ENCODE results near the gene NOS1AP.

Gene NOS1AP

GRCh38 chr1:162069334-162070093, at the start of gene NOS1AP:
Gene NOS1AP, plus strand, starts transcription at chr1:162069691. Its CDS starts 487 bp downstream, at chr1:162070178.
- no peak within 1 kb of the TSS for H3K27ac ChIP-seq (ENCODE audit: low read depth, low read length)
- H3K4me3 ChIP-seq (ENCODE audit: low read depth, low read length), result peak within 1 kb of the TSS; percentile 90
- H2AFZ ChIP-seq (ENCODE audit: low read length, unreplicated experiment), result peak within 1 kb of the TSS; percentile 98
- H3K79me2 ChIP-seq (ENCODE audit: control insufficient read depth, insufficient read depth, low read length, unreplicated experiment), result no peaks in the 10 kb centered on the region
- no peaks in the 10 kb centered on the region for H3K4me1 ChIP-seq (ENCODE audit: control insufficient read depth, insufficient read depth, low read length, unreplicated experiment)
- no peaks in the 10 kb centered on the region for H3K36me3 ChIP-seq (ENCODE audit: insufficient read depth, low read length)
- H3K27me3 ChIP-seq (ENCODE audit: insufficient read depth, low read length), result peaks cover 47% of the 10 kb centered on the region

- no peaks in the 10 kb centered on the region for H3K36me3 ChIP-seq (ENCODE audit: insufficient read depth, low read length)
- H3K27ac ChIP-seq (ENCODE audit: low read depth, low read length), result no peak overlapping the region
- H3K27me3 ChIP-seq (ENCODE audit: insufficient read depth, low read length), result no peaks in the 10 kb centered on the region
- H3K4me1 ChIP-seq (ENCODE audit: control insufficient read depth, insufficient read depth, low read length, unreplicated experiment), result peaks cover 34% of the 10 kb centered on the region
- H3K4me3 ChIP-seq (ENCODE audit: low read depth, low read length), result no peak overlapping the region
- no peaks in the 10 kb centered on the region for H3K79me2 ChIP-seq (ENCODE audit: control insufficient read depth, insufficient read depth, low read length, unreplicated experiment)
- H2AFZ ChIP-seq (ENCODE audit: low read length, unreplicated experiment), result no peak overlapping the region
Observed at GRCh38 chr1:162020150-162020549, 49.3 kb upstream of the NOS1AP start.

- no peak overlapping the region for H3K4me3 ChIP-seq (ENCODE audit: low read depth, low read length)
- peaks cover 34% of the 10 kb centered on the region for H3K4me1 ChIP-seq (ENCODE audit: control insufficient read depth, insufficient read depth, low read length, unreplicated experiment)
- no peaks in the 10 kb centered on the region for H3K27me3 ChIP-seq (ENCODE audit: insufficient read depth, low read length)
- no peak overlapping the region for H3K27ac ChIP-seq (ENCODE audit: low read depth, low read length)
- H2AFZ ChIP-seq (ENCODE audit: low read length, unreplicated experiment), result no peak overlapping the region
- no peaks in the 10 kb centered on the region for H3K36me3 ChIP-seq (ENCODE audit: insufficient read depth, low read length)
- H3K79me2 ChIP-seq (ENCODE audit: control insufficient read depth, insufficient read depth, low read length, unreplicated experiment), result no peaks in the 10 kb centered on the region
Observed at GRCh38 chr1:162021124-162021523, 48.4 kb upstream of the NOS1AP start.

DNA sequence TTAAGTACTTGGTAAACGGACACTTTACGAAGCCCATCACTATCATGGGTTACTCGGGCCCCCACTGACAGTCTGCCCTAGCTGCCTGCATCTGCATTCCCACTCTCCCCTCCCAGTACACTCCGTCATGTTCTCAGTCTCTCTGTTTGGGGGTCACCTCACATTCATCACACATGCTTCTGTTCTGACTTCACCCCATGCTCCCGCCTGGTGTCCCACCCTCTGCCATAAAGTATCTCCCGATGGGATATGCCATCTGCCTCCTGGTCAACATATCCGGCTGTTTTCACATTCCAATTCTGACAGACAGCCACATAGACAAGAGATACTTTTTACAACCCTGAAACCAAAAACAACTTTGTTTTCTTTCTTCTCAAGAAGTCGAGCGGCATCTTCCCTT, 46.9 kb upstream of the NOS1AP start:
- H3K4me1 ChIP-seq (ENCODE audit: control insufficient read depth, insufficient read depth, low read length, unreplicated experiment), result peaks cover 40% of the 10 kb centered on the region
- peak overlapping the region; percentile 94 for H3K4me3 ChIP-seq (ENCODE audit: low read depth, low read length)
- H2AFZ ChIP-seq (ENCODE audit: low read length, unreplicated experiment), result no peak overlapping the region
- no peak overlapping the region for H3K27ac ChIP-seq (ENCODE audit: low read depth, low read length)
- no peaks in the 10 kb centered on the region for H3K36me3 ChIP-seq (ENCODE audit: insufficient read depth, low read length)
- H3K27me3 ChIP-seq (ENCODE audit: insufficient read depth, low read length), result no peaks in the 10 kb centered on the region
- no peaks in the 10 kb centered on the region for H3K79me2 ChIP-seq (ENCODE audit: control insufficient read depth, insufficient read depth, low read length, unreplicated experiment)

DNA sequence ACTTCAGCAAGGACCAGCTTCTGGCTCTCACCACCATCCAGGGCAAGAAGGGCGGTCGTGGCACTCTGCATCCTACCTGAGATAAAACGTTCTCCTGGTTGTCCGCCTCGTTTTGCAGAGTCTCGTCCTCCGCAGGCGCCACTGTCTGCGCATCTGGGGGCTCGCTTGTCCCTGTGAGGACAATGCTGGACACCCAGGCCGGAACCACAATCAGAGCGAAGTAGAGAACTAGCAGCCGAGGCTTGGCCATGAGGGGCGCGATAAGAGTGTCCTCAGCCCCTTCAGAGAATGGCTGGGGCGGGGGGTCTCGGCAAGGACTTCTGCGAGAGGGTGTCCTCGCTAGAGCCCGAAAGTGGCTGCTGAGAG, 46.3 kb upstream of the NOS1AP start:
- Histone ChIP-seq H2AFZ (ENCODE audit: low read length, unreplicated experiment) (peak overlapping the region; percentile 91), H3K4me1 (ENCODE audit: control insufficient read depth, insufficient read depth, low read length, unreplicated experiment) (peaks cover 40% of the 10 kb centered on the region), H3K27ac (ENCODE audit: low read depth, low read length) (no peak overlapping the region), H3K27me3 (ENCODE audit: insufficient read depth, low read length) (no peaks in the 10 kb centered on the region), H3K36me3 (ENCODE audit: insufficient read depth, low read length) (no peaks in the 10 kb centered on the region), H3K4me3 (ENCODE audit: low read depth, low read length) (peak overlapping the region; percentile 94), H3K79me2 (ENCODE audit: control insufficient read depth, insufficient read depth, low read length, unreplicated experiment) (no peaks in the 10 kb centered on the region)

DNA sequence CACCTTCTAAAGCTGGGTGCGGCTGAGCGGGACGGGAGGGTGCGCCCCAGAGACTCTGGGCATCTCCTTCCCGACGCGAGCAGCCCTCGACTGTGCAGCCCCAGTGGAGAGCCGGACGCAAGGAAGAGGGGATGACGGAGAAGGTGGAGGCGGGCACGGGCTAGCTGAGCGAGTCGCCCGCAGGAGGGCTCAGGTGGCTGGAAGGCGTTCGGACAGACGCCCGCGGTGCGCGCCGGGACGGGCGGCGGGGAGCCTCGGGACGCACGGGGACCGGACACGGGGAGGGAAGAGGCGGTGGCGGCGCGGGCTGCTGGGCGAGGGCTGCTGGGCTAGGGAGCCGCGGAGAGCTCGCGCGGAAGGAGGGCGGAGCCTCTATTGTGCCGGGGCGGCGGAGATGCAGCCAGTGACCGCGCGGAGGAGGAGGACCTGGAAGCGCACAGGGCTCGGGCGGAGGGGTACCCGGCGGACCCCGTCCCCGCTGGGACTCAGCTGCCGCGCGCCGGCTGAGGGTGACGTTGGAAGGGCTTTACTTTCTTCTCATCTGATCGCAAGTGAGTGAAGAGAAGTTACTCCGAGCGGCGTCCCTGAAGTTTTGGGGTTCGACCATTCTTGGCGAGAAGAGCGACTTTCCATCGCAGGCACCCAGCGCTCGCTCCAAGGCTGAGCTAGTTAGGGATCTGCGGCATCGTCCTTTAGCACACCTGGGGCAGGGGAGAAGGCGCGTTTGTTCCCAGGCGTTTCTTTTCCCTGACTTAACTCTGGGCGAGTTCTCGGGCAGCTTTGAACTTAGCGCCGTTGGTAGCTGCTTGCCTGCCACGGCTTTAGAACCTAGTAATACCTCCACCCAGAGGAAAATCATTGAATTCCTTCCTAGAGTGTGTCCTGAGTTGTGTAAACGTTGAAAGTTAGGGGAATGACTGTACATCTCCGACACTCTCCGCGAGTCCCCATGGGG, 45.7 kb upstream of the NOS1AP start, which contains the start of gene OLFML2B:
TSS of gene OLFML2B (minus strand) at position 323 of the 955 bp plus-strand sequence. CDS start 439 bp downstream, outside the sequence.
- Histone ChIP-seq H3K27me3 (ENCODE audit: insufficient read depth, low read length) (no peaks in the 10 kb centered on the region), H2AFZ (ENCODE audit: low read length, unreplicated experiment) (peak within 1 kb of the TSS; percentile 91), H3K27ac (ENCODE audit: low read depth, low read length) (peak within 1 kb of the TSS; percentile 2; the same call in 1 of the 2 replicates), H3K79me2 (ENCODE audit: control insufficient read depth, insufficient read depth, low read length, unreplicated experiment) (no peaks in the 10 kb centered on the region), H3K4me1 (ENCODE audit: control insufficient read depth, insufficient read depth, low read length, unreplicated experiment) (peaks cover 34% of the 10 kb centered on the region), H3K36me3 (ENCODE audit: insufficient read depth, low read length) (no peaks in the 10 kb centered on the region), H3K4me3 (ENCODE audit: low read depth, low read length) (peak within 1 kb of the TSS; percentile 94)

DNA sequence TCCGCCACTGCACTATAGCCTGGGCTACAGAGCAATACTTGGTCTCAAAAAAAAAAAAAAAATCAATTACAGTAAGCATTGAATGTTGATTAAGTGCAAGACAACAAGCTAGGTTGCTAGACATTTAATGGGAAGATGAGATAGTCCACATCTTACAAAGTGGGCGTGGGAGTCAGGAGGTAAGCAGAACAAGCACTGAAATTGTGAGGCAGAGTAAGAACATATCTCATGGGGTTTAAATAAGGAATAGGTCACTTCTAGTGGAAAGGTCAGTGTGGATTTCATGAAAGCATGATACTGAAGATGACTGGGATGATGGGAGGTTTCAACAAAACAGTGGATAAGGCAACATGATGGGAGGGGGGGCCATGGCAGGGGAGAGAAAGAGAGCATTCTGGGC, 44.0 kb upstream of the NOS1AP start:
- Histone ChIP-seq H3K4me3 (ENCODE audit: low read depth, low read length) (no peak overlapping the region), H3K4me1 (ENCODE audit: control insufficient read depth, insufficient read depth, low read length, unreplicated experiment) (peaks cover 19% of the 10 kb centered on the region)

GRCh38 chr1:162026881-162027280, 42.6 kb upstream of the NOS1AP start:
- no peaks in the 10 kb centered on the region for H3K36me3 ChIP-seq (ENCODE audit: insufficient read depth, low read length)
- H3K4me1 ChIP-seq (ENCODE audit: control insufficient read depth, insufficient read depth, low read length, unreplicated experiment), result peaks cover 12% of the 10 kb centered on the region
- H3K4me3 ChIP-seq (ENCODE audit: low read depth, low read length), result no peak overlapping the region
- no peaks in the 10 kb centered on the region for H3K79me2 ChIP-seq (ENCODE audit: control insufficient read depth, insufficient read depth, low read length, unreplicated experiment)
- peak overlapping the region; percentile 80 for H3K27ac ChIP-seq (ENCODE audit: low read depth, low read length)
- H3K27me3 ChIP-seq (ENCODE audit: insufficient read depth, low read length), result no peaks in the 10 kb centered on the region
- peak overlapping the region; percentile 8 for H2AFZ ChIP-seq (ENCODE audit: low read length, unreplicated experiment)

More for the DNA sequence above, 44.0 kb upstream of the NOS1AP start:
- H2AFZ ChIP-seq (ENCODE audit: low read length, unreplicated experiment), result no peak overlapping the region
- H3K27ac ChIP-seq (ENCODE audit: low read depth, low read length), result no peak overlapping the region
- H3K79me2 ChIP-seq (ENCODE audit: control insufficient read depth, insufficient read depth, low read length, unreplicated experiment), result no peaks in the 10 kb centered on the region
- H3K27me3 ChIP-seq (ENCODE audit: insufficient read depth, low read length), result no peaks in the 10 kb centered on the region
- no peaks in the 10 kb centered on the region for H3K36me3 ChIP-seq (ENCODE audit: insufficient read depth, low read length)

DNA sequence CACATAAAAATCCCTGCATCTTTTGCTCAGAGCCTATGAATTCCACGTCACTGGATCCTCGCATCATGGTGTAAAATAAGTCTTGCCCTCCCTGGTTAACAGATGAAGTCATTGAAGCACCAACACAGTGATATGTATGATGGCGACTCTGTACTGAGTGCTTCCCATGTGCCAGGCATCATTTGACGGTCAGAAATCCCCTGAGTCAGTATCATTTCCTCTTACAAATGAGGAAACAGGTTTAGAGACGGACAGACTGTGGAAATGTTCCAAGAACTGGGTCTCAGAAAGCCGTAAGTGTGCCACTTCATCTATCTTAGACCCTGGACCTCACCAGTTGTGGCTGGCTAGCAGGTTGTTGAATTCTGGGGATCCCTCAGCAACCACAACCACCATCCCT, 40.8 kb upstream of the NOS1AP start:
- Histone ChIP-seq H3K27ac (ENCODE audit: low read depth, low read length) (no peak overlapping the region), H3K4me3 (ENCODE audit: low read depth, low read length) (no peak overlapping the region), H3K79me2 (ENCODE audit: control insufficient read depth, insufficient read depth, low read length, unreplicated experiment) (no peaks in the 10 kb centered on the region), H3K27me3 (ENCODE audit: insufficient read depth, low read length) (no peaks in the 10 kb centered on the region), H3K36me3 (ENCODE audit: insufficient read depth, low read length) (no peaks in the 10 kb centered on the region), H2AFZ (ENCODE audit: low read length, unreplicated experiment) (no peak overlapping the region), H3K4me1 (ENCODE audit: control insufficient read depth, insufficient read depth, low read length, unreplicated experiment) (peaks cover 12% of the 10 kb centered on the region)

GRCh38 chr1:162029157-162029556, 40.3 kb upstream of the NOS1AP start:
- Histone ChIP-seq H2AFZ (ENCODE audit: low read length, unreplicated experiment) (no peak overlapping the region), H3K4me3 (ENCODE audit: low read depth, low read length) (no peak overlapping the region), H3K27me3 (ENCODE audit: insufficient read depth, low read length) (no peaks in the 10 kb centered on the region), H3K27ac (ENCODE audit: low read depth, low read length) (no peak overlapping the region), H3K4me1 (ENCODE audit: control insufficient read depth, insufficient read depth, low read length, unreplicated experiment) (peaks cover 12% of the 10 kb centered on the region), H3K36me3 (ENCODE audit: insufficient read depth, low read length) (no peaks in the 10 kb centered on the region), H3K79me2 (ENCODE audit: control insufficient read depth, insufficient read depth, low read length, unreplicated experiment) (no peaks in the 10 kb centered on the region)

Data from ACC112 (cell line).